Jurkat, Clone E6-1 (cell line): ENCODE results near the gene CTDSP1.
A peak's percentile ranks its signal among the peaks of the same experiment; 100 is the strongest.

Experiments used
- DNase-seq: peaks from one replicate; pipeline ENCODE4 v3.0.0-alpha.2; 2011; ENCODE audit warnings: low read depth, low spot score
- H3K4me3 ChIP-seq: 2 replicates; pipeline ENCODE4 v1.5.1; 2011; ENCODE audit warnings: mild to moderate bottlenecking, low read length, control low read depth, moderate library complexity

Gene CTDSP1

DNA sequence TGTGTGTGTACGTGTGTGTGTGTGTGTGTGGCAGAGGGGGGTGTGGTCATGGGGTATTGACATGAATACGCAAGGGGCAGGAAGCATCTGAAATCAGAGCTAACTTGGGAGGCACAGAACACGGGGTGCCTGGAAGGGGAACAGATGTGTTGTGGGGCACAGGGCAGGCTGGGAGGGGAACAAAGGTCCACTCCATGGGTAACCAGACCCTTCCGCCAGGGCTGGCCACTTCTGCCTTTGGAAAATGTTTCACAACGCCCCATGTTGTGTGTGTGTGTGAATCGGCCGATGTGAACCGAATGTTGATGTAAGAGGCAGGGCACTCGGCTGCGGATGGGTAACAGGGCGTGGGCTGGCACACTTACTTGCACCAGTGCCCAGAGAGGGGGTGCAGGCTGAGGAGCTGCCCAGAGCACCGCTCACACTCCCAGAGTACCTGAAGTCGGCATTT is 17.7 kb upstream of the CTDSP1 start, which contains the start of gene SLC11A1:
SLC11A1 (plus strand) TSS at position 358 of the 451 bp plus-strand sequence. CDS start 96 bp downstream, outside the sequence.
- DNase-seq: no peak
- H3K4me3 ChIP-seq: no peak within 1 kb of the TSS

DNA sequence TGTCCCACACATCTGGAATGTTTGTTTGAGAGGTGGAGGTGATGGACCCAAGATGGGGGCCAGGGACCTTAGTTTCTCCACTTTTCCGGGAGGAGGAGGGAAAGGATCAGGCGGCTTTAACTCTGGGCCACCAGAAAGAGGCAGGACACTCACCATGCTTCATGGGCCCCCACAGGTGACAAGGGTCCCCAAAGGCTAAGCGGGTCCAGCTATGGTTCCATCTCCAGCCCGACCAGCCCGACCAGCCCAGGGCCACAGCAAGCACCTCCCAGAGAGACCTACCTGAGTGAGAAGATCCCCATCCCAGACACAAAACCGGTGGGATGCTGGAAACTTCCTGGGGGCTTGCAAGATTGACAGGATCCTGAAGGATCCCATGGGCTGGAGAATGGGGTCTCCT is 16.9 kb upstream of the CTDSP1 start:
- no peak overlapping the region for H3K4me3 ChIP-seq
- DNase-seq: no peak

DNA sequence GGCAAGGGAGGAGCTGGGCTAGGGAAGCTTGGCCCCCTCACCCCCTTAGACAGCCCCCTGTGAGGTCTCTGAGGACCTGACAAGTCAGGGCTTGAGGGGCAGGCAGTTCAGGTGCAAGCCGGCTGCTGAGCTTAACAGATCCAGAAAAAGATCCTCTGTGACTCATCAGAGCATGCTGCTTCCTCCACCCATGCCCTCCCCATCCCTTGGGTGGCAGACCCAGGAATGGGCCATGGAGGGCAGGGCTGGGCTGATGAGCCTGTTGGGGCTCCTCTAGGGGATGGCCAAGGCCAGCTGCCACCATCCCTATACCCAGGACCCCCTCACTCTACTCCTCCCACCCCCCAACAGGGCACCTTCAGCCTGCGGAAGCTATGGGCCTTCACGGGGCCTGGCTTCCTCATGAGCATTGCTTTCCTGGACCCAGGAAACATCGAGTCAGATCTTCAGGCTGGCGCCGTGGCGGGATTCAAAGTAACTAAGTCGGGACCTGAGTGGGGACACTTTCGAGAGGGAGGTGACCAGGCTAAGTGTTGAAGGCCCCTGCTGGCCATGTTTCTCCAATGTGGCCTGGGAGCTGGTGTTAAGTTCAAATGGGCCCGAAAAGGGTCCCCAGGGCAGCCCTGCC is 15.7 kb upstream of the CTDSP1 start:
- no peak for DNase-seq

DNA sequence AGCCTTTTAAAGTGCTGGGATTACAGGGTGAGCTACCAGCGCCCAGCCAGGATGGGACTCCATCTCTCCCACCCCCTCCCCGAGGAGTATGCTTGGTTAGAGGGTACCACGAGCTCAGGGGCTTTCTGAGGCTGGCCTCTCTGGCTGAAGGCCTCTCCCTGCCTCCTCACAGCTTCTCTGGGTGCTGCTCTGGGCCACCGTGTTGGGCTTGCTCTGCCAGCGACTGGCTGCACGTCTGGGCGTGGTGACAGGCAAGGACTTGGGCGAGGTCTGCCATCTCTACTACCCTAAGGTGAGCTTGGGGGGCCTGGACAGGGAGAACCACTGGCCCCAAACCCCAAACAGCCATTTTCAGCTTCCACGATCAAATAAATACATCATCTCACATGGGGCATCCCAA is 14.7 kb upstream of the CTDSP1 start:
- no peak overlapping the region for H3K4me3 ChIP-seq
- no peak for DNase-seq

More for the DNA sequence above, 15.7 kb upstream of the CTDSP1 start:
- H3K4me3 ChIP-seq: no peak overlapping the region

DNA sequence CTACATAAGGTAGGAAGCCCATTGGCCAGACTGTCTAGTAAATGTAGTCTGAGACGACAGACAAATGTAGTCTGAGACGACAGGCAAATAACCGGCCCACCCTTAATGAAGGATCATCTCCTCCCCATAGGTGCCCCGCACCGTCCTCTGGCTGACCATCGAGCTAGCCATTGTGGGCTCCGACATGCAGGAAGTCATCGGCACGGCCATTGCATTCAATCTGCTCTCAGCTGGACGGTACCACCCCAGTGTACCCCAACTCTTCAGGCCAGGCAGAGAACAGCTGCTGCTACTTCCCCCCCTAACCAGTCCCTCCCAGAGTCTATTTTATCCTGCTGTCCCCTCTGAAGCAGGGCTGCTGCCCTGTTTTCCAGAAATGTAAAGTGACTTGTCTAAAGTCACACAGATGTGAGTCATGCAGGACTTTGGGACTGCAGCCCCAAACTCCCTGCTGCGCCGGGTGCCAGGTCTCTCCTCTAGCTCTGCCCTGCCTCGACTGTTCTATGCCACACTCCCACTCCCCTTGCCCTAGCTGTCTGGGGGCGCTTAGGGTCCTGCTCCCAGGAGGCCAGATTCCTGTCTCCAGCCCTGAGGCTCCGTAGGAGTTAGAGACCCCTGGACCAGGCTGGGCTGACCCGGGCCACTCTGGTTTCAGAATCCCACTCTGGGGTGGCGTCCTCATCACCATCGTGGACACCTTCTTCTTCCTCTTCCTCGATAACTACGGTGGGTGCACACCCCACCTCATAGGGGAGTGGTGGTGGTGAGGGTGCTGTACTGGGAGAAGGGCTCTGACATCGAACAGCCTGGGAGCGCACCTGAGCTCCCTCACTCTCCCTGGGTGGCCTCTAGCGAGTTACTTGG is 12.9 kb upstream of the CTDSP1 start:
- H3K4me3 ChIP-seq: no peak overlapping the region
- no peak for DNase-seq

GRCh38 chr2:218387369-218388194 is 12.1 kb upstream of the CTDSP1 start:
- DNase-seq: no peak
- H3K4me3 ChIP-seq: no peak overlapping the region

DNA sequence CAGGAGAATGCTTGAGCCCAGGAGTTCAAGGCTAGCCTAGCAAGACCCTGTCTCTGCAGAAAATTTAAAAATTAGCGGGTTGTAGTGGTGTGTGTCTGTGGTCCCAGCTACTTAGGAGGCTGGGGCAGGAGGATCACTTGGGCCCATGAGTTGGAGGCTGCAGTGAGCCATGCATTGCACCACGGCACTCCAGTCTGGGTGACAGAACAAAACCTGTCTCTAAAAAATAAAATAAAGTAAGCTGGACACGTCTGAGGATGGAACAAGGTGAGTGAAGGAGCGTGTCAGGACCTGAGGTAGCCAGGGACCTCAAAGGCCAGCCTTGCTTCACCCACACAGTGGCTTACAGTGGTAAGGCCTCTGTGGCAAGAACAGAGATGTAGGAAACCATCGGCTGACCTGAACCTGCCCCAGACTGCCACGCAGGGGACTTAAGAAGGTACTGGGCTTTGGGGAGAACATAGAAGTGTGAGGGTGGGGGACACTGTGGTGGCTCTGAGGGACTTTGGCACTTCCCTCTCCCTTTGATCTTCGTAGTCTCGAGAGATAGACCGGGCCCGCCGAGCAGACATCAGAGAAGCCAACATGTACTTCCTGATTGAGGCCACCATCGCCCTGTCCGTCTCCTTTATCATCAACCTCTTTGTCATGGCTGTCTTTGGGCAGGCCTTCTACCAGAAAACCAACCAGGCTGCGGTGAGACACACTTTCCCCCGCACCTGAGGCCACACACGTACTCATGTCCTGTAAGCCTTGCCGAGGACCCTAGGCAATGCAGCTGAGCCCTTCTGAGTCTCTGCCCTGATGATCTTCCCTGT is 10.1 kb upstream of the CTDSP1 start:
- H3K4me3 ChIP-seq: no peak overlapping the region
- DNase-seq: no peak

GRCh38 chr2:218391202-218391601 is 8.5 kb upstream of the CTDSP1 start:
- DNase-seq: no peak
- no peak overlapping the region for H3K4me3 ChIP-seq

DNA sequence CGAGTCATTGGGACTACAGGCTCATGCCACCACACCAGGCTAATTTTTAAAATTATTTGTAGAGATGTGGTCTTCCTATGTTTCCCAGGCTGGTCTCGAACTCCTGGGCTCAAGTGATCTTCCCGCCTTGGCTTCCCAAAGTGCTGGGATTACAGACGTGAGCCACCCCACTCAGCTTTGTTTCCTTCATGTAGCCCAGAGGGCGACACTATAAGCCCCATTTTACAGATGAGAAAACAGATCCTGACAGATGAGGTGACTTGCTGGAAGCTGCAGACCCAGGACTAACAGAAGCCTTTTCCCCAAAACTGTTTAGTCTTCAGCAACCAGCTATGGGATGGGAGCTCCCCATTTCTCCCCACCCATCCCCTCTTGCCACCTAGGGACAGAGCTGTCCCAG is 7.2 kb upstream of the CTDSP1 start:
- H3K4me3 ChIP-seq: no peak overlapping the region
- DNase-seq: no peak

DNA sequence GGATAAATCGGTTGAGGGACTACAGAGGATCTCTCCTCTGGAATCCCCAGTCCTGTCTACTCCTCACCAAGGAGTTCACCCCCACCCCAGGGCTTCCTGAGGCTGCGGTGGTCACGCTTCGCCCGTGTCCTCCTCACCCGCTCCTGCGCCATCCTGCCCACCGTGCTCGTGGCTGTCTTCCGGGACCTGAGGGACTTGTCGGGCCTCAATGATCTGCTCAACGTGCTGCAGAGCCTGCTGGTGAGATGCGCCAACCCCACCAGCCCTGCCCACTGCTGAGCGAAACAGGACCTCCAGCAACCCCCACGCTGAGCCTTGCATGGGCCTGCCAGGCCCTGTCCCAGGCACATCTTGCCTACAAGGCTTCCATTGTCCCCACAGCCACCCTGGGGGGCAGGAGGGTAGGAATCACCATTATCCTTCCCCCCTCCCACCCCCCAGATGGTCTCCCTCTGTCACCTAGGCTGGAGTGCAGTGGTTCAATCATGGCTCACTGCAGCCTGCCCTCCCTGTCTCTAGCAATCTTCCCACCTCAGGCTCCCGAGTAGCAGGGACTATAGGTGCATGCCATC is 6.7 kb upstream of the CTDSP1 start:
- H3K4me3 ChIP-seq: no peak overlapping the region
- no peak for DNase-seq

DNA sequence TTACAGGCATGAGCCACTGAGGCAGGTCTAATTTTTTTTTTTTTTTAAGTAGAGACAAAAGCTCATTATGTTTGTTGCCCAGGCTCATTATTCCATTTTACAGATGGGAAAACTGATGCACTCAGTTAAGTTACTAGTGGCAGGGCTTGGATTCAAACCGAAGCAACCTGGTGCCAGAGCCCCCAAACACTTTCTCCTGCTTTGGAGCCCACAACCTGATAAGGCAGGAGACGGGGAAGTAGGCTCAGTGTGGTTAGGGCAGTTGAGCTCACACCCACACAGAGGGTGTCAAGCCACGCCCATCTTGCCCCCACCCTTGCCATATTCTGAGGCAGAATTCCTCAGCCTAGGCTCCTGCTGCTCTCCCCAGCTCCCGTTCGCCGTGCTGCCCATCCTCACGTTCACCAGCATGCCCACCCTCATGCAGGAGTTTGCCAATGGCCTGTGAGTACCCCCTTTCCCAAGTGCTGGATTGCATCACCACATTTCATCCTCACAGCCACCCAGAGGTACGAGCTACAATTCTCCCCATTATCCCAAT is 5.8 kb upstream of the CTDSP1 start:
- DNase-seq: no peak

GRCh38 chr2:218394298-218395089 is 5.2 kb upstream of the CTDSP1 start:
- no peak for DNase-seq
- no peak overlapping the region for H3K4me3 ChIP-seq

More for the DNA sequence above, 5.8 kb upstream of the CTDSP1 start:
- H3K4me3 ChIP-seq: no peak overlapping the region

- DNase-seq: no peak
- no peak overlapping the region for H3K4me3 ChIP-seq
Observed at GRCh38 chr2:218395090-218395444, 4.6 kb upstream of the CTDSP1 start.

- H3K4me3 ChIP-seq: peak overlapping the region; percentile 72
- no peak for DNase-seq
Observed at GRCh38 chr2:218395456-218395825, 4.2 kb upstream of the CTDSP1 start.

DNA sequence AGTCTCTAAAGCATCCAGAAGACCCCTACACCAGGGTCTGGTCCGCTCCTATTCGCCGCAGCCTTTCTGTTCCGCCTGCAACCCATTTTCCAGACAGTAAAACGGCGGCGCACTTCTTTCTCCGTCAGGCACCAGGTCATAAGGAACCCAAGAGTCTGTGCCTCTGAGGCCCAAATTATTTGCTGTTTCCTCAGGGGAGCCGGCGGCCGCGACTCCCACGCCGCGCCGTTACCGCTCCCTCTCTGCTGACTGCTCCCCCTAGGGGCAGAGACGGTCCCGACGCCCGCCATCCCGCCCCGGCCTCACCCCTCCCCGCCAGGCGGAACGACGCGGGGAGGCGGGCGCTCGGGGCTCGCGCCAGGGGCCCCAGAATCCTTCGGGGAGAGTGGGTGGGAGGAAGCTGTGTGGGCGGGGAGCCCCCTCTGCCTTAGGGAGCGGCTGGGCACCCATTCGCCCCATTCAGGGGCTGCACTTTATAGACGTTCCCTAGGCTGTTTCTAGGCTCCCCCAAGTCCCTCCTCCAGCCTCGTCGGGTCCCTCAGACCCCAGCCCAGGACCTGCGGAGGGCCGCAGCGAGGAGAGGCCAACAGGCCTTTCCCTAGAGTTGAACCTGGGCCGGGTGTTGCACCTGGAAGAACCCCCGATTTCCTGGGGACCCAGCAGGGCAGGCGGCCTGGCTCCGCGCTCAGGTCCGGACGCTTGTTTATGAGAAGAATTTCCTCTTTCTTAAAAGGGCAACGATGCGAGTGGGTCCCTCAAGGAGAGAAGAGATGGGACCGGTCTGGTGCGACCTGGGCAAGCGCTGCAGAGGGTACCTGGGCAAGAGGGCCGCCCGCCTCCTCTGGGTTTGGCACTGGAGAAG is 3.6 kb upstream of the CTDSP1 start:
- peak overlapping the region; percentile 72 for H3K4me3 ChIP-seq
- DNase-seq: peak; percentile 96

DNA sequence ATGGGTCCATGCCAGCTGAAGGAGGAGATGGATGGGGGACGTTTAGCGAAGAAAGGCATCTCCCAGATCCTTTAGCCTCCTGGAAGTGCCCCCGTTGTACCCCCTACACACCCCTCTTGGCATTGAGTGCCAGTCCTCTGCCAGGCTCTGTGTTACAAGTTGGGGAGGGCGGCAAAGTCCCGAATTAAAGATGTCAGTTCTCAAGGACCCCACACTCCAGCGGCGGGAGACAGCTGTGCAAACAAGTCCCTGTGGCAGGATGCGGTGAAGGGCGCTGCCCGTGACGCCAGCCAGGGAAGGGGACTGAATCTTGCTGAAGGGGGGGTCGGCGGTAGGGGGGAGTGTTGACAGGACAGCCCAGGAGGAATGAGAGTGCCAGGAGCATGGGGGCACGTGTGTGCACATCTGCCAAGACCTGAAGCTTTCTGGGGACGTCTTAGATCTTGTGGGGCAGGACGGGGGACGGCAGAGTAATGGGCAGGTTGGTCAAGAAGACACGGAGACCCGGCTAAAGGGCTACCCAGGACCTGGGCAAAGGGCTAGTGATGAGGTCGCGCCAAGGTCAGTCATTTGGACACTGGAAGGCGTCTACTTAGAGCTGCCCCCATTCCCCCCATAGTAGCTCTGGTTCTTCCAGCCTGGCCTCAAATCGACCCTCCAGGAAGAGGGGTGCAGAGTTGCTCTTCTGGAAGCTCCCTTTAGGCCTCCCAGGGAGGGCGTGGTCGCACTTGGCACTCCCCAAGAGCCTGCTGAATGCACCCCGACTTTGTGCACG is 2.8 kb upstream of the CTDSP1 start:
- peak overlapping the region; percentile 72 for H3K4me3 ChIP-seq
- peak; percentile 86 for DNase-seq
